ENCODE data around the gene GASK1A.
"Not testable (repeated sequence)": the region's sequence is repeated elsewhere in the genome, so short reads cannot be mapped to it uniquely, and the experiment has no call there.

GASK1A gene

DNA sequence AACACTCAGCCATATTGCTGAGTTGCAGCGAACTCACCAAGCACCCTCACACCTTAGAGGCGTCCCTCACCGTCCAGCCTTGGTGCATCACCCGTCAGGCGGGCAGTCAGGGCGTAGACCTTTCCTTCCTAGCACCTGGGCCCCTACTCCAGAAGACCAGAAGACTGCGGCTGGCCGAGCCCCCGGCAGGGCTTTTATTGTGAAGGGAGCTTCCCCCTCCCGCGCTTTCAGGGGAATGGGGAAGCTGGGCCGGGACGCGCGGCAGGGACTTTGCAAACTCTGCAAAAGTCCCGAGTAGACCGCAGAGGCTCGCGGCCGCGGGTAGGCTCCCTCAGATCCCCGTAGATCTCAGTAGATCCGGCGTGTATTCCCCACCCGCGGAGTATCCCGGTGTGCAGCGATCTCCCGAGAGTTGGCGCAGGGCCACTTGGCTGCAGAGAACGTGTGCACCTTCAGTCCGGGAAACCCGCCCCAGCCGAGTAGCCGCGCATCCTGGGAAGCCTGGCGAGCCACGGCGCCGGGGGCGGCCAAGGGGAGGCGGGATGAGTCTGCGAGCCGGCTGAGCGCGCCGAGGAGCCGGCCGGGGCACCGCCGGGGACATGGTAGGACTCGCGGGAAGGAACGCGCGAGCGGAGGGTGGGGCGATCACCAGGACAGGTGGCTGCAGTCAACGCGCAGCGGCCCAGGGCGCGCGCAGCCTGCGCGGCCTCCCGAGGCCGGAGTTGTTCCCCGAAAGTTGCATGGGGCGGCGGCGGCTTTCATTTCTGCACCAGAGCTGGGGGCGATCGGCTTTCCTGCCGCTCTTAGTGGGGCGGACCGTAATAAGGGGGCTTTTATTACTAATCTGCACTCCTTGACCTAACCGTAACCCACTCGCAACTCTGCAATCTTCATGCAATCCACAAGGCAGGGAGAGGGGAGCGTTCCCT lies at the start of gene GASK1A:
TSS of gene GASK1A (plus strand) at position 268 of the 929 bp plus-strand sequence. CDS start at position 600, 332 bp downstream.
- DNase-seq (ENCODE audit: low read depth in 2 of 2): no peak

GRCh38 chr3:42934111-42934510 lies 45.0 kb upstream of the GASK1A start:
- no peak for DNase-seq (ENCODE audit: low read depth in 2 of 2)

DNA sequence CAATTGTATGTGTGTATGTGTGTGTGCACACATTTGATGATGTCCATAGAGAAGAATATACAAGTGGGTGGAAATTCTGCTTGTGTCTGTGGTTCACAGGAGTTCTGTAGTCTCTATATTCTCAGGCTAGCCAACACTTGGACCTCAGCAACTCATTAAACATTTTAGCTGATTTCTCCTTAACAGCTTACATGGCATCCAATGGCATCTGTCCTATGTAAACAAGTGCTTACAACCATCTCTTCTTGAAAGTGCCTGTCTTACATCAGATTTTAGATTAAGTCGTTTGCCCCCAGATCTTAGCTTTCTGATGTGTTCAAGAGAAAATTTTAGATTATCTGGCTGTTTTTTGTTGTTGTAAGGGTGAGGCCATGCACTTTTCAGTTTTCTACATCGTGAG lies 44.2 kb upstream of the GASK1A start:
- DNase-seq (ENCODE audit: low read depth in 2 of 2): no peak

- no peak for DNase-seq (ENCODE audit: low read depth in 2 of 2)
These were observed 43.6 kb upstream of the GASK1A start for GRCh38 chr3:42935472-42935871.

GRCh38 chr3:42936157-42936981 lies 42.7 kb upstream of the GASK1A start:
- no peak for DNase-seq (ENCODE audit: low read depth in 2 of 2)

DNA sequence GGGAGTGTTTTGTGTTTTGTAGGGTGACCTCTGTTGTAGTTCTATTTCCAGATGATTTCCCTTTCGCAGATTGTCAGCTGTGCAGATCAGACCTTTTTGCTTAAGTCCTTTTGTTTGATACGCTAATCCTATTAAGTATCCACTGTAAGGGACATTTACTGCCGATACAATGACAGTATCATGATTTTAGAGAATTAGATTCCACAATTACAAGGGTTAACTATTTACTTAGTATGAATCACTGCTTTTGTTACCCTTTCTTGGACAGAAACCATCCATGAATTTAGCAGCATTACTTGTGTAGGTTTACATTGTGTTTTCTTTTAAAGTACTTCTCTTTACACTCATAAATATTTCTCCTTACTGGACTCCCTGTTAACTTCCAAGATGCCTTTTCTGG lies 41.8 kb upstream of the GASK1A start:
- no peak for DNase-seq (ENCODE audit: low read depth in 2 of 2)

- no peak for DNase-seq (ENCODE audit: low read depth in 2 of 2)
These were observed 36.4 kb upstream of the GASK1A start for GRCh38 chr3:42942693-42943092.

DNA sequence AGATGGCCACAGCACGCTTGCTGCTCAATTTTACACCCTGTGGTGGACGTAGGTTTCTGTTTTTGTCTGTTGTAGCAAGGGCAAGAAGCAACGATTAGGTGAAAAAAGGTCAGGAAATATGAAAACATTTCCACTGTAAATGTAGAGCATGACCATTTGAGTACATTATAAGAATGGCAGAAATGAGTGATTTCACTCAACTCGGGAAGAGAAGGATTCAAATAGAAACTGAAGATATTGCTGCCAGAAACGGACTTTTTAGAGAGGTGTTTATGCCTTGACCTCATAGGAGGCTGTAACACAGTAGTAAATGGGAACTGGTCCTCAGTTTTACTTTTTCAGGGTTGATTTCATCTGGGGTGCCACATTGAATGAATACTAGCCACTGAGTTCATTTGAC lies 33.1 kb upstream of the GASK1A start:
- DNase-seq (ENCODE audit: low read depth in 2 of 2): no peak

DNA sequence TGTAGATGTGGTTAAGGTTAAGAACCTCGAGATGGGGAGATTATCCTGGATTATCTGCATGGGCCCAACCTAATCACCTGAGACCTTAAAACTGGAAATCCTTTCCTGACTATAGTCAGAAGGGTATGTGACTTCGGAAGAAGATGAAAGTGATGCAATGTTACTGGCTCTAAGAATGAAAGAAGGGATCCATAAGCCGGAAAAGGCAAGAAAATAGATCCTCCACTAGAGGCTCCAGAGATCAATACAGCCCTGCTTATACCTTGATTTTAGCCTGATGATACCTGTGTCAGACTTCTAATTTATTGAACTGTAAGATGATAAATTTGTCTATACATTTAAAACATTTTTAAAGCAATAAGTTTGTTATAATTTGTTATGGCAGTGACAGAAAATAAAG lies 21.5 kb upstream of the GASK1A start:
- no peak for DNase-seq (ENCODE audit: low read depth in 2 of 2)

GRCh38 chr3:42960282-42960681 lies 18.8 kb upstream of the GASK1A start:
- DNase-seq (ENCODE audit: low read depth in 2 of 2): no peak

GRCh38 chr3:42960786-42961185 lies 18.3 kb upstream of the GASK1A start:
- no peak for DNase-seq (ENCODE audit: low read depth in 2 of 2)

DNA sequence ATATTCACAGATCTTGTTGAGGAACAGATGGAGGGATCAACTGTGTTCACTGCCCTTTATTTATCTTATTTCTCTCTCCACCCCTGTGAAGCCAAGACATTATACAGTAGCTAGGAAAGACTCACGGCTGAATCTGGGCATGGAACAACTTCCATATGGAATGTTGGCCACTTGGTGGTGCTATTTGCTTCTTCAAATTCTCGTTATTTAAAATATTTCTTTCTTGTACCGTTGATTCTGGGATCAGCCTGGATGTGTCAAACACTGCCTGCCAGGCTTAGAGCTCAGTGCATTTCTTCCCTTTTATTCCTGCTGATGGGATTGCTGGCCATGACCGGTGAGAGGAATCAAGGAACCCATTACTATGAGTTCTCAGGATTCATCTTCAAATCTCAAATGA lies 17.5 kb upstream of the GASK1A start:
- peak in 1 of 2 donors; percentile 18 for DNase-seq (ENCODE audit: low read depth in 2 of 2)

GRCh38 chr3:42963269-42963668 lies 15.8 kb upstream of the GASK1A start:
- no peak for DNase-seq (ENCODE audit: low read depth in 2 of 2)

DNA sequence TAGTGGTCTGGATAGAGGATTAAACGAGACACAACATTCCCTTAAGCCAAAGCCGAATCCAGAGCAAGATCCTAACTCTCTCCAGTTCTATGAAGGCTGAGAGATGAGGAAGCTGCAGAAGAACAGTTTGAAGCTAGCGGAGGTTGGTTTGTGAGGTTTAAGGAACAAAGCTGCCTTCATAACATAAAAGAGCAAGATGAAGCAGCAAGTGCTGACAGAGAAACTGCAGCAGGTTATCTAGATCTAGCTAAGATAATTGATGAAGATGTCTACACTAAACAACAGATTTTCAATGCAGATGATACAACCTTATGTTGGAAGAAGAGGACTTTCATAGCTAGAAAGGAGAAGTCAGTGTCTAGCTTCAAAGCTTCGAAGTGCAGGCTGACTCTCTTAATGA lies 14.8 kb upstream of the GASK1A start:
- DNase-seq (ENCODE audit: low read depth in 2 of 2): no peak

- DNase-seq (ENCODE audit: low read depth in 2 of 2): no peak
These were observed 8.6 kb upstream of the GASK1A start for GRCh38 chr3:42970557-42970956.

DNA sequence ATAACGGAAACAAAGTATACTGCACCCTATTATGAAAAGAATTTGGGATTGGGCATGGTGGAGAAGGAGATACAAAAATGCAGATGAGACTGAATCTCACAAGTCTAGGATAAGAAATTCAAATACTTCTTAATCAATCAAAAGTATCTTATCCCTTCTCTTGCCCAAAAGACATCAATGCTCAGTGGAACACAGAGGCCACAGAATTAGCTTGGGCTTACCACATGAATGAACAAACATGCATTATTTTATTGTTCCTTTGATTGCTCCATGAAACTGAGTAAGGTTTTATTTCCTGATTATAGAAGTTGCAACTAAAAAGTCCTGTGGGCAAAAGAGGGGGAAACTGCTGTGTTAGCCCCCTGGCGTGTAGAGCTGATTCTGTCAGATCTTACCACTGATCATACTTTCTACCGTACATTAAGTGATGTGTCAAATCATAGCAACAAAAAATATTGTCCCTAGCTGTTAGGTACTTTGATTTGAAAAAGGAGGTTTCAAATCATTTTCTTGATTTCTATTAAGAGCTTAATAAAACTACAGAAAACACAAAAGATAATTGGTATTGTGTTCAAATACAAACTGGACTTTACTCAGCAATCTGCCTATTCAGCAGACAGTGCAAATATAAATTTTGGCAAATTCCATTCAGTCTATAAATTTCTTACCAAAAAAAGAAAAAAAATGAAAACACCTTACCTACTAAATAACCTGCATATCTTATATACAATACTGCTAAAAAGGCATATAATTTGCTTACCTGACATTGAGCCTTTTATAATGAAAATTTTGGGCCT lies 7.9 kb upstream of the GASK1A start:
- no peak for DNase-seq (ENCODE audit: low read depth in 2 of 2)

DNA sequence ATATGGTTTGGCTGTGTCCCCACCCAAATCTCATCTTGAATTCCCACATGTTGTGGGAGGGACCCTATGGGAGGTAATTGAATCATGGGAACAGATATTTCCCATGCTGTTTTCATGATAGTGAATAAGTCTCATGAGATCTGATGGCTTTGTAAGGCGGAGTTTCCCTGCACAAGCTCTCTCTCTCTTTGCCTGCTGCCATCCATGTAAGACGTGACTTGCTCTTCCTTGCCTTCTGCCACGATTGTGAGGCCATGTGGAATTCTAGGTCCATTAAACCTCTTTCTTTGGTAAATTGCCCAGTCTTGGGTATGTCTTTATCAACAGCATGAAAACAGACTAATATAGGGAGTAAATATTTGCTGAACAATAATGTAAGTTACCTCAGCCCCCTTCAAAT lies 4.2 kb upstream of the GASK1A start:
- not testable (repeated sequence) for DNase-seq (ENCODE audit: low read depth in 2 of 2)

GRCh38 chr3:42975456-42975855 lies 3.7 kb upstream of the GASK1A start:
- DNase-seq (ENCODE audit: low read depth in 2 of 2): no peak

DNA sequence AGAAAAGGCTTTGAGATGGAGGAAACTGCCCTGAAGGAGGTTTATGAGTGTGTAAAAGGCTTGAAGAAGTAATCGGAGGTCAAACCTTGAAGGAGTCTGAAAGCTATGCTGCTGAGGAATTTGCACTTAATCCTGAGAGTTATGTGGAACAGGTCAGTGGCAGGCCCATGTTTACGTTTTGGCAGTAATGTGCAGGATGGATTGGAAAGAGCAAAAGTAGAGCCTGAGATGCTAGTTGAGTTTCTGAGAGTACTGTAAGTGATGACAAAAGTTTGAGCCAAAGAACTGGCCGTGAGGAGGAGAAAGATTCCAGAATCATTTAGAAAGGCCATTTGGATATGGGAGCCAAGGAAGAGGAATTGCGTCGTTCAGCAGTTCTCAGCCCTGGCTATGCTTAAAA lies 3.2 kb upstream of the GASK1A start:
- DNase-seq (ENCODE audit: low read depth in 2 of 2): no peak

DNA sequence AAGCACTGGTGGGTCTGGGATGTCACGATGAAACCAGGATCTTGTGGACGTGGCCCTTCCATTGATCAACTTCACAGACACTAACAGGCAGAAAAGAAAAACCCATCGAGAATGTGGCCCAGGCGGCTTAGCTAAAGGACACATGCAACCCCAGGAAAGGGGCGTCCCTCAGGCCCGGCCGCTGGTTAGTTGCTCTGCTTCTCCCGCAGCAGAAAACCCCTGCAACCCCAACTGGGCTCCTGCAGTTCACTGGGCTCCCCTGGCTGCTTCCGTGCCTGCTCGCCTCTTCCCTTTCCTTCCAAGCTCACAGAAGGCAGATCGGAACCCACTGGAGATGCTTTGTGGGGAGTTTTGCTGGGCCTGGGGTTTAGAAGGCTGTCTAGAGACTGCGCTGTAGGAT lies 1.1 kb downstream of the GASK1A start:
- DNase-seq (ENCODE audit: low read depth in 2 of 2): no peak

DNA sequence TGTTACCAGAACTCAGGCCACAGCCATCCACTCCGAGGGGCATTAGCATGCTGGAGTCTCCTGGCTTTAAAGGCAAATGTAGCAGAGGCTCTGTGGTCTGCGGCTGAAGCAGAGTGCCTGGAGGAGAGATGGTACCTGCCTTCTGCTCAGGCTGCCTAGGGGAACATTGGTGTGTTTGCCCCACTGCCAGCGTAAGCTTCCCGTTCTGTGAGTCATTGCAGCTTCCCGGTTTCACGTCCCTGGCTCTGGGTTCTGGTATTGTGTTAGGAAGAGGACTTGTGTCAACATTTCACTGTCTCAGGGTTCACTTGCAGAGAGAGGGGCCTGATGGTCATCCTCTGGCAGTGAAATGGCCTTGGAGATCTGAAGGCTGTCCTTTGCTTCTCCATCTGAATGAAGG lies 1.8 kb downstream of the GASK1A start:
- DNase-seq (ENCODE audit: low read depth in 2 of 2): no peak

Data from activated CD4-positive, alpha-beta T cell treated with anti-CD3 and anti-CD28 coated beads for 24 hours (primary cell).